ENCODE results near the gene ATPAF2. TPM values are rescaled to one million over a fixed set of nuclear protein-coding genes. Genes with fewer than 3 reads are reported as not detected.

The ATPAF2 gene
- total and polyA plus RNA-seq, 10 donors = 25.2 to 57.1 (median 37.1) TPM

- Histone ChIP-seq H3K27ac (no peak overlapping the region), H3K9me3 (no peaks in the 10 kb centered on the region), H3K4me3 (no peak overlapping the region), H3K36me3 (peaks cover 0 to 96% (median 54%) of the 10 kb centered on the region in 6 donors), H3K4me1 (peaks cover 0 to 6% (median 0%) of the 10 kb centered on the region in 6 donors), H3K27me3 (replicated peaks in 1 of 7) (no peaks in the 10 kb centered on the region)
- no peak for DNase-seq
- intact Hi-C loops (cut with DNase I; ENCODE audit: low total_unique reads) = no loop called here
- WGBS, 5 donors = 96 to 98% (median 98%) methylated on average over 2 of the region's 2 CpGs
- TF ChIP-seq POLR2A (IDR thresholded peaks at IDR 0.05) (no peak), CTCF (IDR thresholded peaks at IDR 0.05 in 8 of 11, conservative IDR thresholded peaks at IDR 0.05 in 3 of 11) (no peak), POLR2AphosphoS5 (IDR thresholded peaks at IDR 0.05) (no peak)
Measured at GRCh38 chr17:18019838-18020154, 19.2 kb downstream of the ATPAF2 start.

- Histone ChIP-seq H3K36me3 (peaks cover 0 to 96% (median 43%) of the 10 kb centered on the region in 6 donors), H3K27ac (peak overlapping the region in 1 of 8 donors; percentile 54), H3K9me3 (no peaks in the 10 kb centered on the region), H3K27me3 (replicated peaks in 1 of 7) (no peaks in the 10 kb centered on the region), H3K4me1 (peaks cover 0 to 6% (median 0%) of the 10 kb centered on the region in 6 donors), H3K4me3 (no peak overlapping the region)
- intact Hi-C loops (cut with DNase I; ENCODE audit: low total_unique reads) = no loop called here
- no peak for TF ChIP-seq POLR2A (IDR thresholded peaks at IDR 0.05)
- peak; percentile 50 for DNase-seq
- WGBS, 5 donors = 91 to 97% (median 93%) methylated on average over 14 to 15 of the region's 15 CpGs
Measured at GRCh38 chr17:18018411-18018921, 20.5 kb downstream of the ATPAF2 start.

DNA sequence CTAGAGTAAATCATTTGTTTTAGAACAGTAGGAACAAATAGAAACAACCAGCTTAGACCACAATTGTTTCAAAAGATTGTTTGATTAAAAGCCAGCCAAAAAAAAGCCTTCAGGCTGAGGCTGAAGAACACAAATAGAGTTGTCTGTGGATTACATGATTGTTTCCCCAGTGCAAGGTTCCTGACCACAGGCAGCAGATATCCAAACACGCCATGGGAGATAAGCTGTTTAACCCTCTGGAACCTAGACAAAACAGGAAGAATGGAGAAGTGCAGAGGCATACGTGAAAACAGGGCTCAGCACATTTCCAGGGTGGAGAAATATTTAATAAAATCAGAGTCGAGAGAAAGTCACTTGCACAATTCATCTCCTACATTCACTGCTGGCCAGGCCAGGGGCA is 21.0 kb downstream of the ATPAF2 start:
- intact Hi-C loops (cut with DNase I; ENCODE audit: low total_unique reads) = no loop called here
- H3K27ac ChIP-seq = peak overlapping the region in 4 of 8 donors; percentile 7 to 54 (median 48)

GRCh38 chr17:18016426-18016825 is 22.5 kb downstream of the ATPAF2 start:
- H3K27ac ChIP-seq = no peak overlapping the region
- 85 to 97% (median 97%) methylated on average over 12 of the region's 12 CpGs for WGBS, 5 donors
- H3K9me3 ChIP-seq = no peaks in the 10 kb centered on the region
- peak; percentile 5 for DNase-seq
- H3K36me3 ChIP-seq = peaks cover 0 to 92% (median 35%) of the 10 kb centered on the region in 6 donors
- TF ChIP-seq CTCF (IDR thresholded peaks at IDR 0.05 in 8 of 11, conservative IDR thresholded peaks at IDR 0.05 in 3 of 11) (no peak), POLR2A (IDR thresholded peaks at IDR 0.05) (no peak), POLR2AphosphoS5 (IDR thresholded peaks at IDR 0.05) (no peak)
- H3K4me1 ChIP-seq = peaks cover 0 to 6% (median 0%) of the 10 kb centered on the region in 6 donors
- intact Hi-C loops (cut with DNase I; ENCODE audit: low total_unique reads) = no loop called here
- no peaks in the 10 kb centered on the region for H3K27me3 ChIP-seq (replicated peaks in 1 of 7)
- H3K4me3 ChIP-seq = no peak overlapping the region

More for the DNA sequence above, 21.0 kb downstream of the ATPAF2 start:
- 57 to 86% (median 60%) methylated on average over 3 of the region's 3 CpGs for WGBS, 5 donors
- H3K4me1 ChIP-seq = peaks cover 0 to 6% (median 0%) of the 10 kb centered on the region in 6 donors
- peaks cover 0 to 95% (median 42%) of the 10 kb centered on the region in 6 donors for H3K36me3 ChIP-seq
- no peaks in the 10 kb centered on the region for H3K9me3 ChIP-seq
- no peaks in the 10 kb centered on the region for H3K27me3 ChIP-seq (replicated peaks in 1 of 7)
- DNase-seq = no peak
- H3K4me3 ChIP-seq = no peak overlapping the region
- TF ChIP-seq POLR2AphosphoS5 (IDR thresholded peaks at IDR 0.05) (no peak), POLR2A (IDR thresholded peaks at IDR 0.05) (no peak), CTCF (IDR thresholded peaks at IDR 0.05 in 8 of 11, conservative IDR thresholded peaks at IDR 0.05 in 3 of 11) (no peak)

Data from spleen (tissue), 11 donors.